WERI-Rb-1 (cell line): ENCODE data around the gene SFMBT1.

ENCODE experiments used
- DNase-seq: peaks from one replicate; pipeline ENCODE4 v3.0.0-alpha.2; 2020
- H3K27ac ChIP-seq: fragments of 250-450 bp; sonication (Bioruptor Pico); 2 replicates; pipeline ENCODE4 v1.5.1; 2020; ENCODE audit warnings: mild to moderate bottlenecking, moderate library complexity
- H3K27me3 ChIP-seq: fragments of 250-450 bp; sonication (Bioruptor Pico); 2 replicates; pipeline ENCODE4 v1.5.1; 2021; ENCODE audit warnings: mild to moderate bottlenecking, low read depth, moderate library complexity; ENCODE audit not compliant: insufficient read depth, severe bottlenecking
- H3K36me3 ChIP-seq: fragments of 250-450 bp; sonication (Bioruptor Pico); 2 replicates; pipeline ENCODE4 v1.5.1; 2020; ENCODE audit warnings: mild to moderate bottlenecking, moderate library complexity
- H3K4me3 ChIP-seq: 2 replicates; pipeline ENCODE4 v1.5.1; 2011; ENCODE audit warnings: low read depth, mild to moderate bottlenecking, control low read depth, low read length
- H3K9me3 ChIP-seq: fragments of 250-450 bp; sonication (Bioruptor Pico); 2 replicates; pipeline ENCODE4 v1.5.1; 2021; ENCODE audit warnings: mild to moderate bottlenecking, moderate library complexity; ENCODE audit not compliant: severe bottlenecking
- TF ChIP-seq, protein P1 (sequence below): IDR thresholded peaks from 2 replicates; pipeline ENCODE4 v1.5.1; 2011; ENCODE audit warnings: low read depth, mild to moderate bottlenecking, control low read depth, inconsistent platforms, low read length

SFMBT1 gene

DNA sequence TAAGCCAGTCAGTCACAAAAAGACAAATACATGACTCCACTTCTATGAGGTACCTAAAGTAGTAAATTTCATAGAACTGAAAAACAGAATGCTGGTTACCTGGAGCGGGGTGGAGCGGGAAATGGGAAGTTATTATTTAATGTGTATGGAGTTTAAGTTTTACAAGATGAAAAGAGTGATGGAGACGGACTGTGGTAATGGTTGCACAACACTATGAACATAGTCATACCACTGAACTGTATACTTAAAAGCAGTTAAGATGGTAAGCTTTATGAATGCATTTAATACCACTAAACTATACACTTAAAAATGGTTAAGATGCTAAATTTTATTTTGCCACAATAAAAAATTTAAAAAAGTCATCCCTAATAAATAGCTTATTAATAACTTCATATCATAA is 23.2 kb downstream of the SFMBT1 start:
- no peak for DNase-seq
- Histone ChIP-seq H3K27ac (no peak overlapping the region), H3K36me3 (no peaks in the 10 kb centered on the region), H3K9me3 (no peaks in the 10 kb centered on the region), H3K27me3 (no peaks in the 10 kb centered on the region), H3K4me3 (no peak overlapping the region)
- TF ChIP-seq, protein P1, sequence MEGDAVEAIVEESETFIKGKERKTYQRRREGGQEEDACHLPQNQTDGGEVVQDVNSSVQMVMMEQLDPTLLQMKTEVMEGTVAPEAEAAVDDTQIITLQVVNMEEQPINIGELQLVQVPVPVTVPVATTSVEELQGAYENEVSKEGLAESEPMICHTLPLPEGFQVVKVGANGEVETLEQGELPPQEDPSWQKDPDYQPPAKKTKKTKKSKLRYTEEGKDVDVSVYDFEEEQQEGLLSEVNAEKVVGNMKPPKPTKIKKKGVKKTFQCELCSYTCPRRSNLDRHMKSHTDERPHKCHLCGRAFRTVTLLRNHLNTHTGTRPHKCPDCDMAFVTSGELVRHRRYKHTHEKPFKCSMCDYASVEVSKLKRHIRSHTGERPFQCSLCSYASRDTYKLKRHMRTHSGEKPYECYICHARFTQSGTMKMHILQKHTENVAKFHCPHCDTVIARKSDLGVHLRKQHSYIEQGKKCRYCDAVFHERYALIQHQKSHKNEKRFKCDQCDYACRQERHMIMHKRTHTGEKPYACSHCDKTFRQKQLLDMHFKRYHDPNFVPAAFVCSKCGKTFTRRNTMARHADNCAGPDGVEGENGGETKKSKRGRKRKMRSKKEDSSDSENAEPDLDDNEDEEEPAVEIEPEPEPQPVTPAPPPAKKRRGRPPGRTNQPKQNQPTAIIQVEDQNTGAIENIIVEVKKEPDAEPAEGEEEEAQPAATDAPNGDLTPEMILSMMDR: no peak

DNA sequence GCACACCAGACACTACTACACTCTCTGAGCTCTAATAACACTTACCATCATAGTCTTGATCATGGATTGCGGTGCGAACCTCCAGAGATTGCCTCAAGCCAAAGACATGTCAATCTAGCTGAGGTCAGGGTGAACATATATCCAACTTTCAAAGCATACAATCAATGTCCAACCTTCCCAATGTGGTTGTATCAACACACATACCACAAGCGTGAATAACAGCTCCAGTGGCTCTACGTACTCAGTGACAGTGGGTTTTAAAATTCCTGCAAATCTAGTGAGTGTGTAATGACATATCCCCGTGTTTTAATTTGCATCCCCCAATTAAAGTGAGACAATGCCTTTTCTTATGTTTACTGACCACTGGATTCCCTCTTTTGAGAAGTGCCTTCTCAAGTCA is 29.6 kb downstream of the SFMBT1 start:
- H3K27me3 ChIP-seq: no peaks in the 10 kb centered on the region
- H3K36me3 ChIP-seq: no peaks in the 10 kb centered on the region
- no peak overlapping the region for H3K27ac ChIP-seq
- no peak overlapping the region for H3K4me3 ChIP-seq
- DNase-seq: no peak
- TF ChIP-seq, protein P1: no peak
- H3K9me3 ChIP-seq: no peaks in the 10 kb centered on the region

DNA sequence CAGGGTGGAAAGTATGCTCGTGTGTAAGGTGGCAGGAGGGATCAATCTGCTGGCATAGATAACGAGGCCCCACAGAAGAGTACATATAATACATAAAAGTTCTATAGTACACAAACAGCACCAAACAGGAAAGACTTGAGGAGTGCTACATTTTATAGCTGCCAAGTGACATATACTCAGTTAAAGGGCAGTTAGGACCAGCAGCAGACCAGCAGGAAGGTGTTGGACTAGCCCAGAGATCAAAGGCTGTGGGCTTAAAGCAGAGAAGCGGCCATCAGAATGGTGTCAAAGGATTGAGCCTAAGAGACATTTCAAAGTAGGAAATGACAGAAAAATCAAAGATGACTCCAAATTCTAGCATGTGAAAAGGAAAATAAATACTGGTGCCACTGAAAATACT is 34.5 kb downstream of the SFMBT1 start:
- no peaks in the 10 kb centered on the region for H3K36me3 ChIP-seq
- TF ChIP-seq, protein P1: no peak
- no peak overlapping the region for H3K27ac ChIP-seq
- H3K9me3 ChIP-seq: no peaks in the 10 kb centered on the region
- no peaks in the 10 kb centered on the region for H3K27me3 ChIP-seq
- H3K4me3 ChIP-seq: no peak overlapping the region
- no peak for DNase-seq

DNA sequence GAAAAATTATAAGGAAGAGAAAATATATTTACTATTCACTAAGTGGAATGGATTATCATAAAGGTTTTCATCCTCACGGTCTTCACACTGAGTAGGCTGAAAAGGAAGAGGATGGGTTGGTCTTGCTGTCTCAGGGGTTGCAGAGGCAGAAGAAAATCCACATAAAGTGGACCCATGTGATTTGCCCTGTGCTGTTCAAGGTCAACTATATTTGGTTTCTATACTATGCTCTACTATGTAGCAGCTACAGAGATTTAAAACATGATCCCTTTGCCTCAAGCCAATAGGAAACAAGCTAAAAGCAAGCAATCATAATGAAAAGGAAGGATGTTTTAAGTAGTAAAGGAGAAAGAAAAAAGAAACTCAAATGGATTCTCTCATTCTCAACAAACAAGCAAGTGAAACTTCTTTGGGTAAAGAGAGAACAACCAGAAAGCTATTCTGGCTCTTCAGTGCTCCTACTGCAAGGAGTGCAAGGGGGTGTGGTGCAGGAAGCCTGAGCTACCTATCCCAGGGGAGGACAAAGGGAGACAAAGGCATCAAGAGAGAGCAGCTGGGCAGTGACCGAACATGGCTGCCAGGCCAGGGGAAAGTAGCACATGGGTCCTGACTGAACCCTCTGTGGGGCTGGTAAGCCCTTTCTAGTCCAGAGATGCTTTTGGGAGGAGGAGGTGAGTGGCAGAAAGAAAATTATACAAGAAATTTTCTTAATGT is 35.9 kb downstream of the SFMBT1 start:
- H3K36me3 ChIP-seq: no peaks in the 10 kb centered on the region

DNA sequence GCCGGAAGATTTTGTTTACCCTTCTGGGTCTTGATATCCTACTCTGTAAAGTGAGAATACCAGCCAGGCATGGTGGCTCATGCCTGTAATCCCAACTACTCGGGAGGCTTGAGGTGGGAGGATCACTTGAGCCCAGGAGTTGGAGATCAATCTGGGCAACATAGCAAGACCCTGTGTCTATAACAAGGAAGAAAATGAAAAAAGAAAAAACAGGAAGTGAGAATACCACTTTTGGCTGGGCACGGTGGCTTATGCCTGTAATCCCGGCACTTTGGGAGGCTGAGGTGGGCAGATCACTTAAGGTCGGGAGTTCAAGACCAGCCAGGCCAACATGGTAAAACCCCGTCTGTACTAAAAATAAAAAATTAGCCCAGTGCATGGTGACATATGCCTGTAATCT is 36.9 kb downstream of the SFMBT1 start:
- DNase-seq: no peak
- Histone ChIP-seq H3K4me3 (no peak overlapping the region), H3K36me3 (no peaks in the 10 kb centered on the region), H3K9me3 (no peaks in the 10 kb centered on the region), H3K27me3 (no peaks in the 10 kb centered on the region), H3K27ac (no peak overlapping the region)
- TF ChIP-seq, protein P1: no peak

More for the DNA sequence above, 35.9 kb downstream of the SFMBT1 start:
- no peaks in the 10 kb centered on the region for H3K27me3 ChIP-seq
- no peak for DNase-seq
- H3K4me3 ChIP-seq: no peak overlapping the region
- no peaks in the 10 kb centered on the region for H3K9me3 ChIP-seq
- TF ChIP-seq, protein P1: no peak
- H3K27ac ChIP-seq: no peak overlapping the region
